ENCODE data around the gene MEF2C. TPM values are rescaled to one million over a fixed set of nuclear protein-coding genes. Genes with fewer than 3 reads are reported as not detected.

Gene MEF2C
- total RNA-seq, 3 donors from 2014 or later (not counting 1 experiment from before 2014, with no cell fraction given), result 9.2 to 22.0 (median 18.3) TPM

DNA sequence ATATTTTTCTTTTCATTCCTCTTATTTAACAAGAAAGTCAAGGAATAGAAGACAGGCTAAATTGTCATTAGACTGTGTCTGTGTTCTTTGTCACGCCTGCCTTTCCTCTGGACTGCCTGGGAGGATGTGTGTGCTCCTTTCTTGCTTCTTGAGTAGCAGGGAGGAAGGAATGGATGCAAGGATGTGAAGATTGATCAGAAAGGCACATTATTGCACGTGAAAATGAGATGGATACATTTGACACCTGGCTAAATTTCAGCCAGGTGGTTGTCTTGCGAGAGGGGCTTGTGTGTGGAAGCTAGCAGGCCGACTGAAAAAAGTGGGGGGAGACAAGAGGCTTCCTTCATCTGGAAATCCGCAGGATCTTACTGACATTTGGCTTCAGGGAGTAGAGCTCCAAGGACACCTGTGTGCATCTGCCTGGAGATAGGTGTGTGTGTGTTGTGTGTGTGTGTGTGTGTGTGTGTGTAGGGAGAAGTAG lies 200.1 kb downstream of the MEF2C start:
- H3K27me3 Mint-ChIP-seq (ENCODE audit: low read depth in 2 of 2), result peaks cover 81 to 87% of the 10 kb centered on the region in 2 donors
- Histone ChIP-seq H3K4me3 (ENCODE audit: low read length) (no peak overlapping the region), H3K27me3 (ENCODE audit: control insufficient read depth, insufficient read depth, low read length) (peaks cover 94% of the 10 kb centered on the region), H3K27ac (ENCODE audit: low read length) (no peak overlapping the region), H3K9me3 (ENCODE audit: control insufficient read depth, insufficient read depth, low read length) (peaks cover 9% of the 10 kb centered on the region), H3K36me3 (ENCODE audit: control insufficient read depth, insufficient read depth, low read length) (no peaks in the 10 kb centered on the region), H3K4me1 (ENCODE audit: control insufficient read depth, insufficient read depth, low read length) (peaks cover 18% of the 10 kb centered on the region)
- no peak overlapping the region for H3K27ac Mint-ChIP-seq
- ATAC-seq (no peak), DNase-seq (no peak)
- H3K9me3 Mint-ChIP-seq, result peaks cover 0 to 2% of the 10 kb centered on the region in 2 donors
- TF ChIP-seq, protein P1, sequence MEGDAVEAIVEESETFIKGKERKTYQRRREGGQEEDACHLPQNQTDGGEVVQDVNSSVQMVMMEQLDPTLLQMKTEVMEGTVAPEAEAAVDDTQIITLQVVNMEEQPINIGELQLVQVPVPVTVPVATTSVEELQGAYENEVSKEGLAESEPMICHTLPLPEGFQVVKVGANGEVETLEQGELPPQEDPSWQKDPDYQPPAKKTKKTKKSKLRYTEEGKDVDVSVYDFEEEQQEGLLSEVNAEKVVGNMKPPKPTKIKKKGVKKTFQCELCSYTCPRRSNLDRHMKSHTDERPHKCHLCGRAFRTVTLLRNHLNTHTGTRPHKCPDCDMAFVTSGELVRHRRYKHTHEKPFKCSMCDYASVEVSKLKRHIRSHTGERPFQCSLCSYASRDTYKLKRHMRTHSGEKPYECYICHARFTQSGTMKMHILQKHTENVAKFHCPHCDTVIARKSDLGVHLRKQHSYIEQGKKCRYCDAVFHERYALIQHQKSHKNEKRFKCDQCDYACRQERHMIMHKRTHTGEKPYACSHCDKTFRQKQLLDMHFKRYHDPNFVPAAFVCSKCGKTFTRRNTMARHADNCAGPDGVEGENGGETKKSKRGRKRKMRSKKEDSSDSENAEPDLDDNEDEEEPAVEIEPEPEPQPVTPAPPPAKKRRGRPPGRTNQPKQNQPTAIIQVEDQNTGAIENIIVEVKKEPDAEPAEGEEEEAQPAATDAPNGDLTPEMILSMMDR (IDR thresholded peaks at IDR 0.05), result no peak
- H3K36me3 Mint-ChIP-seq, result peaks cover 7% of the 10 kb centered on the region
- H3K4me1 Mint-ChIP-seq, result peaks cover 5 to 19% of the 10 kb centered on the region in 2 donors
- H3K4me3 Mint-ChIP-seq, result no peak overlapping the region
- intact Hi-C loops (cut with micrococcal nuclease), result no loop called here
- WGBS (ENCODE audit: insufficient coverage), result 16% methylated on average over 5 of the region's 5 CpGs

DNA sequence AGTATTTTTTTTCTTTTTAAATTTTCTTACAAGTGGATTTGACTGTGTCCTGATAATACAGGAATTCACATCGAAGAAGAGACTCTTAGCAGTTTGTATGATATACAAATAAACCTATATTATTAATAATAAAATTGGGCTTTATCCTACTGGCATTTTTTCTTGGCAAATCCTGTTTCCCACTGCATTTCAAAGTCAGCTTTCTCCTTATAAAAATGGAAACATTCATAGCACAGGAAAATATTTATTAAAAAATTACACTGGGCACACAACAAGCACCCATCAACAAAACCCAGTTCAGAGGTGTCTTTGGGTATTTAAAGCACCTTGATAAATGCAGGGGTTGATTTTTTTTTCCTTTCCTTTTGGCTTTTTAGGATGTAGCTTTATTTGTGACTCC lies 200.9 kb downstream of the MEF2C start:
- H3K27me3 ChIP-seq (ENCODE audit: control insufficient read depth, insufficient read depth, low read length), result peaks cover 94% of the 10 kb centered on the region
- no CpG with 5 or more reads among the region's 1 CpG for WGBS (ENCODE audit: insufficient coverage)

DNA sequence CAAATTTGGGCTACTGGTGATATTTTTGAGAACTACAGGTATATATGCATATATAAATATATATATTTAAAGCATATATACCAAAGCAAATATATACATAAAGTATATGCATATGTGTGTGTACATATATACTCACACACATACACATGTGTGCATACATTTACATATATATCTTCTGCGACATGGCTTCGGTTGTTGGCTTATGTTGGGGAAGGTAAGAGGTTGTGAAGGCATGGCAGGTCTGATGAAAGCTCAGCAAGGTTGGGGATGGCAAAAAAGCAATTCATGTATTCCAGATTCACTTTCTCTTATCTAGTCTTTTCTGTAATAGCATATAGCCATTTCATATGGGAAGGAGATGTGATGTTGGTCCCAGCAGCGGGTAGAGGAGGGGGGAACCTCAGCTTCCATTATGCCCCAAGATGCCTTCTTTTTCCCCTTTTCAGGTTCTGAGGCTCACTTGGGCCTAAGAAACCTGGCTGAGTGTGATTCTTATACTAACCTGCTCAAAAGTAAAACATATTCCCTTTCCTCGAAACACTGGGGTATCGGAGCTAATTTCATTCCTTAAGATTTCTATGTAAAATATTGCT lies 201.7 kb downstream of the MEF2C start:
- Histone ChIP-seq H3K4me1 (ENCODE audit: control insufficient read depth, insufficient read depth, low read length) (peaks cover 18% of the 10 kb centered on the region), H3K27me3 (ENCODE audit: control insufficient read depth, insufficient read depth, low read length) (peaks cover 96% of the 10 kb centered on the region), H3K9me3 (ENCODE audit: control insufficient read depth, insufficient read depth, low read length) (peaks cover 12% of the 10 kb centered on the region), H3K27ac (ENCODE audit: low read length) (no peak overlapping the region), H3K4me3 (ENCODE audit: low read length) (no peak overlapping the region), H3K36me3 (ENCODE audit: control insufficient read depth, insufficient read depth, low read length) (no peaks in the 10 kb centered on the region)
- Mint-ChIP-seq H3K36me3 (peaks cover 13% of the 10 kb centered on the region), H3K4me3 (no peak overlapping the region), H3K27me3 (ENCODE audit: low read depth in 2 of 2) (peaks cover 81 to 86% of the 10 kb centered on the region in 2 donors), H3K27ac (no peak overlapping the region), H3K4me1 (peaks cover 10 to 24% of the 10 kb centered on the region in 2 donors), H3K9me3 (peaks cover 0 to 2% of the 10 kb centered on the region in 2 donors)
- TF ChIP-seq, protein P1 (IDR thresholded peaks at IDR 0.05), result no peak
- WGBS (ENCODE audit: insufficient coverage), result 75% methylated on average over 2 of the region's 5 CpGs
- intact Hi-C loops (cut with micrococcal nuclease), result no loop called here
- DNase-seq (no peak), ATAC-seq (no peak)

More for the DNA sequence above, 200.9 kb downstream of the MEF2C start:
- Histone ChIP-seq H3K4me1 (ENCODE audit: control insufficient read depth, insufficient read depth, low read length) (peaks cover 18% of the 10 kb centered on the region), H3K4me3 (ENCODE audit: low read length) (no peak overlapping the region), H3K27ac (ENCODE audit: low read length) (no peak overlapping the region), H3K9me3 (ENCODE audit: control insufficient read depth, insufficient read depth, low read length) (peaks cover 12% of the 10 kb centered on the region), H3K36me3 (ENCODE audit: control insufficient read depth, insufficient read depth, low read length) (no peaks in the 10 kb centered on the region)
- H3K36me3 Mint-ChIP-seq, result peaks cover 7% of the 10 kb centered on the region
- ATAC-seq, result no peak
- TF ChIP-seq, protein P1 (IDR thresholded peaks at IDR 0.05), result no peak
- H3K4me1 Mint-ChIP-seq, result peaks cover 5 to 19% of the 10 kb centered on the region in 2 donors
- no peak overlapping the region for H3K4me3 Mint-ChIP-seq
- DNase-seq, result no peak
- H3K27me3 Mint-ChIP-seq (ENCODE audit: low read depth in 2 of 2), result peaks cover 82 to 87% of the 10 kb centered on the region in 2 donors
- no peak overlapping the region for H3K27ac Mint-ChIP-seq
- H3K9me3 Mint-ChIP-seq, result peaks cover 0 to 2% of the 10 kb centered on the region in 2 donors
- intact Hi-C loops (cut with micrococcal nuclease), result no loop called here

All from natural killer cell (primary cell).